ENCODE data around the gene MMP15. TPM values are rescaled to one million over a fixed set of nuclear protein-coding genes. Genes with fewer than 3 reads are reported as not detected.

The MMP15 gene
- total and polyA plus RNA-seq, 2 of the 13 experiments (the other 11 are each of a cell fraction or from before 2014, with no cell fraction given), result 35.2 to 44.9 TPM

DNA sequence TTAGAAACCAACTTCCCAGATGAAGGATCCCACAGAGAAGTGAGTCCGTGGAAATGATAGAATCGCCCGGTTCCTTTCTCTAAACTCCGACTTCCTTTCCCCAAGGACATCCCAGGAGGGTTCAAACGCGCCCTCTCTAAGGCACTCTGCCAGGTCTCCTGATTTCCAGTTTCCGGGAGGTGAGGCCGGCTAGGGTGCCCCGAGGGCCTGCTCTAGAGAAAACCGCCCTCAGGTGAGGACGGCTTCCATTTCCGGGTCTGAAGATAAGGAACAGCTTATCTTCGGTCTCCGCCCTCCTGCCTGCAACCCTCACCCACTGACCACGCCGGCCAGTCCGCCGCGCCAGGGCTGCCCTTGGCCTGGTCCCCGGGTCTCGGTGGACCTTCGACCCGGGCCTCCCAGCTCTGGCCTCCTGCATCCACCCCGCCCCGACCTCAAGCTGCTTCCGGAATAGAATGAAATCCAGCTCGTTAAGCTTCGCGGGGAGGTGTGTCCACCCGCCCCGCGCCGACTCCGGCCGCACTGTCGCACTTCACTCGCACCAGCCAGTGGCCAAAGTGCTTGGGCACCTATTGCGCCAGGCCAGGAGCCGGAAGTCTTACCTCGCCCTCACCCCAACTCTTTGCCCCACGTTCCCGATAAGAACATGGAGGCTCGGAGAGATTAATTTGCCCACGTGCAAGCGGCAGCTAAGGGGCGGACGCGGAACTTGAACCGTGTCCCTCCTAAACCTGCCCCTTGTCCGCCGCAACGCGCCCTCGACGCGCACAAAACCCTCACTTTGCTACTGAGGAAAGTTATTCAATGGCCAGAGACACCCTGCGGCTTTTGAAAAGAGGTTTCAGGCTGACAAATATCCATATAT lies 836 bp upstream of the MMP15 start (continued):
- TF ChIP-seq, protein P1, sequence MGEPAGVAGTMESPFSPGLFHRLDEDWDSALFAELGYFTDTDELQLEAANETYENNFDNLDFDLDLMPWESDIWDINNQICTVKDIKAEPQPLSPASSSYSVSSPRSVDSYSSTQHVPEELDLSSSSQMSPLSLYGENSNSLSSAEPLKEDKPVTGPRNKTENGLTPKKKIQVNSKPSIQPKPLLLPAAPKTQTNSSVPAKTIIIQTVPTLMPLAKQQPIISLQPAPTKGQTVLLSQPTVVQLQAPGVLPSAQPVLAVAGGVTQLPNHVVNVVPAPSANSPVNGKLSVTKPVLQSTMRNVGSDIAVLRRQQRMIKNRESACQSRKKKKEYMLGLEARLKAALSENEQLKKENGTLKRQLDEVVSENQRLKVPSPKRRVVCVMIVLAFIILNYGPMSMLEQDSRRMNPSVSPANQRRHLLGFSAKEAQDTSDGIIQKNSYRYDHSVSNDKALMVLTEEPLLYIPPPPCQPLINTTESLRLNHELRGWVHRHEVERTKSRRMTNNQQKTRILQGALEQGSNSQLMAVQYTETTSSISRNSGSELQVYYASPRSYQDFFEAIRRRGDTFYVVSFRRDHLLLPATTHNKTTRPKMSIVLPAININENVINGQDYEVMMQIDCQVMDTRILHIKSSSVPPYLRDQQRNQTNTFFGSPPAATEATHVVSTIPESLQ (CRISPR knock-in tag; conservative IDR thresholded peaks at IDR 0.05), result 0 out of 2 replicates have a peak, but pooled peaks have one; percentile 58
- TF ChIP-seq, protein P2, sequence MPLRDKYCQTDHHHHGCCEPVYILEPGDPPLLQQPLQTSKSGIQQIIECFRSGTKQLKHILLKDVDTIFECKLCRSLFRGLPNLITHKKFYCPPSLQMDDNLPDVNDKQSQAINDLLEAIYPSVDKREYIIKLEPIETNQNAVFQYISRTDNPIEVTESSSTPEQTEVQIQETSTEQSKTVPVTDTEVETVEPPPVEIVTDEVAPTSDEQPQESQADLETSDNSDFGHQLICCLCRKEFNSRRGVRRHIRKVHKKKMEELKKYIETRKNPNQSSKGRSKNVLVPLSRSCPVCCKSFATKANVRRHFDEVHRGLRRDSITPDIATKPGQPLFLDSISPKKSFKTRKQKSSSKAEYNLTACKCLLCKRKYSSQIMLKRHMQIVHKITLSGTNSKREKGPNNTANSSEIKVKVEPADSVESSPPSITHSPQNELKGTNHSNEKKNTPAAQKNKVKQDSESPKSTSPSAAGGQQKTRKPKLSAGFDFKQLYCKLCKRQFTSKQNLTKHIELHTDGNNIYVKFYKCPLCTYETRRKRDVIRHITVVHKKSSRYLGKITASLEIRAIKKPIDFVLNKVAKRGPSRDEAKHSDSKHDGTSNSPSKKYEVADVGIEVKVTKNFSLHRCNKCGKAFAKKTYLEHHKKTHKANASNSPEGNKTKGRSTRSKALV (CRISPR knock-in tag; IDR thresholded peaks at IDR 0.05), result peak; percentile 85
- TF ChIP-seq ZNF674 (CRISPR knock-in tag; IDR thresholded peaks at IDR 0.05; ENCODE audit: low read depth) (no peak), ZNF572 (CRISPR knock-in tag; IDR thresholded peaks at IDR 0.05) (peak; percentile 94; the same call in 1 of the 2 replicates), ZBTB1 (CRISPR knock-in tag; IDR thresholded peaks at IDR 0.05; ENCODE audit: borderline replicate concordance) (no peak), ZNF816 (CRISPR knock-in tag; IDR thresholded peaks at IDR 0.05; ENCODE audit: borderline replicate concordance) (no peak; the same call in 1 of the 2 replicates), GABPA (IDR thresholded peaks at IDR 0.05; ENCODE audit: low read depth, low read length) (peak; percentile 42), GABPA (CRISPR knock-in tag; IDR thresholded peaks at IDR 0.05; ENCODE audit: low read depth) (peak; percentile 86), SRSF1 (optimal IDR thresholded peaks at IDR 0.05; ENCODE audit: low read depth, low read length) (peak; percentile 72), MXD4 (CRISPR knock-in tag; IDR thresholded peaks at IDR 0.05) (peak; percentile 57), POGZ (CRISPR knock-in tag; IDR thresholded peaks at IDR 0.05) (peak; percentile 87), SOX6 (IDR thresholded peaks at IDR 0.05) (no peak), SOX6 (CRISPR knock-in tag; IDR thresholded peaks at IDR 0.05) (peak; percentile 89), NFRKB (IDR thresholded peaks at IDR 0.05) (no peak), SOX13 (IDR thresholded peaks at IDR 0.05) (peak; percentile 56; the same call in 1 of the 2 replicates), SOX13 (CRISPR knock-in tag; conservative IDR thresholded peaks at IDR 0.05 in 1 of 2, IDR thresholded peaks at IDR 0.05 in 1 of 2) (peak in 1 of 2 experiments; percentile 78; a peak in 2 of 4 replicates), ELF1 (CRISPR knock-in tag; IDR thresholded peaks at IDR 0.05) (peak; percentile 95), RELA (CRISPR knock-in tag; IDR thresholded peaks at IDR 0.05) (no peak), ADNP (CRISPR knock-in tag; IDR thresholded peaks at IDR 0.05) (no peak), ZNF766 (CRISPR knock-in tag; IDR thresholded peaks at IDR 0.05; ENCODE audit: borderline replicate concordance) (no peak; the same call in 1 of the 2 replicates), ZNF672 (CRISPR knock-in tag; IDR thresholded peaks at IDR 0.05) (no peak), ZSCAN29 (CRISPR knock-in tag; conservative IDR thresholded peaks at IDR 0.05) (peak; percentile 77; the same call in 1 of the 2 replicates)
- TF ChIP-seq, protein P3, sequence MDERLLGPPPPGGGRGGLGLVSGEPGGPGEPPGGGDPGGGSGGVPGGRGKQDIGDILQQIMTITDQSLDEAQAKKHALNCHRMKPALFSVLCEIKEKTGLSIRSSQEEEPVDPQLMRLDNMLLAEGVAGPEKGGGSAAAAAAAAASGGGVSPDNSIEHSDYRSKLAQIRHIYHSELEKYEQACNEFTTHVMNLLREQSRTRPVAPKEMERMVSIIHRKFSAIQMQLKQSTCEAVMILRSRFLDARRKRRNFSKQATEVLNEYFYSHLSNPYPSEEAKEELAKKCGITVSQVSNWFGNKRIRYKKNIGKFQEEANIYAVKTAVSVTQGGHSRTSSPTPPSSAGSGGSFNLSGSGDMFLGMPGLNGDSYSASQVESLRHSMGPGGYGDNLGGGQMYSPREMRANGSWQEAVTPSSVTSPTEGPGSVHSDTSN (CRISPR knock-in tag; IDR thresholded peaks at IDR 0.05), result no peak
- TF ChIP-seq, protein P4, sequence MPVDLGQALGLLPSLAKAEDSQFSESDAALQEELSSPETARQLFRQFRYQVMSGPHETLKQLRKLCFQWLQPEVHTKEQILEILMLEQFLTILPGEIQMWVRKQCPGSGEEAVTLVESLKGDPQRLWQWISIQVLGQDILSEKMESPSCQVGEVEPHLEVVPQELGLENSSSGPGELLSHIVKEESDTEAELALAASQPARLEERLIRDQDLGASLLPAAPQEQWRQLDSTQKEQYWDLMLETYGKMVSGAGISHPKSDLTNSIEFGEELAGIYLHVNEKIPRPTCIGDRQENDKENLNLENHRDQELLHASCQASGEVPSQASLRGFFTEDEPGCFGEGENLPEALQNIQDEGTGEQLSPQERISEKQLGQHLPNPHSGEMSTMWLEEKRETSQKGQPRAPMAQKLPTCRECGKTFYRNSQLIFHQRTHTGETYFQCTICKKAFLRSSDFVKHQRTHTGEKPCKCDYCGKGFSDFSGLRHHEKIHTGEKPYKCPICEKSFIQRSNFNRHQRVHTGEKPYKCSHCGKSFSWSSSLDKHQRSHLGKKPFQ (CRISPR knock-in tag; IDR thresholded peaks at IDR 0.05; ENCODE audit: insufficient replicate concordance), result peak; percentile 55

All from HepG2 (cell line).